ENCODE measurements around the gene ANGPTL1. TPM values are rescaled to one million over a fixed set of nuclear protein-coding genes. Genes with fewer than 3 reads are reported as not detected.

The ANGPTL1 gene
- total and polyA plus RNA-seq, 10 of the 15 experiments (the other 5 are each of a cell fraction or from before 2014, with no cell fraction given), result not detected

GRCh38 chr1:178802873-178803272, 68.0 kb downstream of the ANGPTL1 start:
- H3K36me3 ChIP-seq (ENCODE audit: control insufficient read depth in 2 of 2, insufficient read depth in 2 of 2, low read length in 1 of 2), result no peaks in the 10 kb centered on the region
- ChIA-PET SMC1A (ENCODE audit: uncharacterized antibody, unreplicated experiment) (interaction anchor here (0.9 kb wide), 1 partner anchor 19 kb away, joined by 3 read pairs; no protein-coding TSS in a partner anchor), CTCF (interaction anchor here (1.2 to 1.3 kb wide), 2 partner anchors 200 to 201 kb away, joined by 4 read pairs; no protein-coding TSS in a partner anchor), POLR2A (no interaction called here), RAD21 (ENCODE audit: unreplicated experiment) (no interaction called here)
- H3K4me2 ChIP-seq (ENCODE audit: control insufficient read depth, insufficient read depth), result no peak overlapping the region
- no peaks in the 10 kb centered on the region for H3K27me3 ChIP-seq (replicated peaks in 1 of 2; ENCODE audit: control insufficient read depth in 2 of 2, insufficient read depth in 2 of 2, low read length in 1 of 2)
- H3K4me1 ChIP-seq (ENCODE audit: control insufficient read depth, insufficient read depth, low read length), result no peaks in the 10 kb centered on the region
- no peak overlapping the region for H2AFZ ChIP-seq (ENCODE audit: control insufficient read depth, low read depth, low read length)
- no TSS peak for BruUV-seq (replicated peaks)
- in situ Hi-C loops (cut with MboI) (no loop called here), intact Hi-C loops (cut with micrococcal nuclease; ENCODE audit: unreplicated experiment) (no loop called here)
- WGBS (ENCODE audit: insufficient coverage, insufficient replicate concordance, low lambda C conversion rate, missing lambda C conversion rate), result 4% methylated on average over 3 of the region's 3 CpGs
- ATAC-seq, result no peak
- H3K79me2 ChIP-seq (ENCODE audit: control insufficient read depth, insufficient read depth, low read length), result no peaks in the 10 kb centered on the region
- H3K27ac ChIP-seq (ENCODE audit: control insufficient read depth, insufficient read depth), result no peak overlapping the region
- no peaks in the 10 kb centered on the region for H3K9me3 ChIP-seq (replicated peaks; ENCODE audit: control insufficient read depth, insufficient read depth, low read length)
- no peak overlapping the region for H3K9ac ChIP-seq (ENCODE audit: control insufficient read depth, insufficient read depth, low read length)
- no peak for DNase-seq (ENCODE audit: low read depth, low spot score)
- no peak overlapping the region for H3K4me3 ChIP-seq
- H4K20me1 ChIP-seq (ENCODE audit: control insufficient read depth, insufficient read depth), result no peaks in the 10 kb centered on the region
- FAIRE-seq, result no peak
- TF ChIP-seq CHD1 (IDR thresholded peaks at IDR 0.05; ENCODE audit: low read depth, low read length) (no peak), BCL3 (IDR thresholded peaks at IDR 0.05; ENCODE audit: borderline replicate concordance, insufficient read depth, low read depth, low read length, poor library complexity, severe bottlenecking) (no peak), CBX5 (IDR thresholded peaks at IDR 0.05; ENCODE audit: low read depth) (no peak), IRF3 (IDR thresholded peaks at IDR 0.05) (no peak), TCF7 (IDR thresholded peaks at IDR 0.05; ENCODE audit: borderline replicate concordance) (no peak), SMARCA5 (IDR thresholded peaks at IDR 0.05) (no peak), HDAC6 (IDR thresholded peaks at IDR 0.05; ENCODE audit: unreplicated experiment) (no peak), PBX3 (IDR thresholded peaks at IDR 0.05; ENCODE audit: insufficient replicate concordance, low read depth, low read length) (no peak), RUNX3 (IDR thresholded peaks at IDR 0.05; ENCODE audit: low read length) (no peak), DPF2 (IDR thresholded peaks at IDR 0.05) (no peak), GATAD2B (conservative IDR thresholded peaks at IDR 0.05; ENCODE audit: low read depth) (no peak), MLLT1 (IDR thresholded peaks at IDR 0.05) (no peak), ZNF592 (IDR thresholded peaks at IDR 0.05) (no peak), SIX5 (IDR thresholded peaks at IDR 0.05; ENCODE audit: low read depth, low read length, severe bottlenecking) (no peak), PAX8 (IDR thresholded peaks at IDR 0.05) (no peak)

All from GM12878 (cell line).